NCI-H748 treated with DMSO at 0.1 percent for 48 hours (cell line): Measurements from ENCODE around the gene ARID3B.
A peak's percentile ranks its signal among the peaks of the same experiment; 100 is the strongest.
"Not testable (repeated sequence)": the region's sequence is repeated elsewhere in the genome, so short reads cannot be mapped to it uniquely, and the experiment has no call there.

Experiments
- DNase-seq: peaks from one replicate; lab custom pipeline; 2025; lab: John Stamatoyannopoulos, UW

The ARID3B gene

GRCh38 chr15:74621546-74621920 lies 80.5 kb downstream of the ARID3B start:
- DNase-seq: no peak

- no peak for DNase-seq
Observed at GRCh38 chr15:74621936-74622335, 80.9 kb downstream of the ARID3B start.

DNA sequence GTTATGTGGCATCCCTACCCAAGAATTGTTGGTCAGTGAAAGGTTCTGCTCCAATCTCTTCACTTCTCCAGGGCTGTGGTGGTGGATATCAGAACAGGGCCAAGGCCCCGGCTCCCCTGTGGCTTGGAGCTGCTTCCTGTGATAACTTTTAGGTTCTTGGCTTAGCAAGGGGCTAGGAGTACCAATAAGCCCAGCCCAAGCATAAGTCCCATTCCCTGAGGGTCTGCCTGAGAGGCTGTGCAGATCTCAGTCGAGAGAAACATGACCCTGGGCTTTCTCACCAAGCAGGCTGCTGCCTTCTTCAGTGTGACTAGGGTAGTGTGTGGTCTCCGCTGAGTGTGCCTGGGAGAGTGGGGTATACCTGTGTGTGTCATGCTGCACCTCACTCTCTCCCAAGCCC lies 81.7 kb downstream of the ARID3B start:
- DNase-seq: no peak

DNA sequence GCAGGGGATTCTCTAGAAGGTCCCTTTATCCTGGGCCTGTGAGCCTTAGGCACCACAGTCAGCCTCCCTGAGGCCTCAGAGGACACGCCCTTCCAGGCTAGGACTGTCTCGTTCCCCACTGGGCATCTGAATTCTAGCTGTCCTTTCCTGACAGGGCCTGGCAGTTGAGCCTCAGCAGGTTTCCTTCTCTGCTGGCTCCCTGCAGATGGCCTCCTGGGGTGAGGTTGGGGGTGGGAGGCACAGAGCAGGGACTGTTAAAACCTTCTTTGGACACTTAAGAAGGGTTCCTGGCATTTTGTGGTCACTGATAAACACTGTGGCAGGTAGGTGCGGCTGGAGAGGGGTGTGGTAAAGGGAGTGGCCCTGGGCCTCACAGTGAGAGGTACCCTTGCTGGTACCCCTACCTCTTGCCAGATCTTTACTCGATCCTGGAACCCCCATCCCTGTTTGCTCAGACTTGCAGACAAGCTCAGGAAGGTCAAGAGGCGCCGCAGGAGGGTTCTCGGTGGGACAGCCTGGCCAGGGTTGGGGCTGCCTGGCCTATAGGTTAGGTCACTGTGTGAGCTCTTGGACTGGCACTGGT lies 83.1 kb downstream of the ARID3B start:
- no peak for DNase-seq

DNA sequence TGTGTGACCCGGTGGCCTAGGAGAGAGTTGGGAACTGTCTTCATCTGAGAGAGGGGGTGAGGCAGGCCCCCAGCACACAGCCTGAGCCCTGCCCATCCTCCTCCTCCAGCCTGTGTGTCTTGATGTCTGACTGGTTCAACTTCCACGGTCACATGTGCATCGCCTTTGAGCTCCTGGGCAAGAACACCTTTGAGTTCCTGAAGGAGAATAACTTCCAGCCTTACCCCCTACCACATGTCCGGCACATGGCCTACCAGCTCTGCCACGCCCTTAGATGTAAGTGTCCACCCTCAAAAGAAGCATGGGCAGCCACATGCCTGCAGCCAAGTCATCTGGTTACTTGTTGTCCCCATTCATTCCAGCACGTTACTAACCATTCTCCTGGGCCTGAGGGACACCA lies 84.7 kb downstream of the ARID3B start:
- DNase-seq: no peak

DNA sequence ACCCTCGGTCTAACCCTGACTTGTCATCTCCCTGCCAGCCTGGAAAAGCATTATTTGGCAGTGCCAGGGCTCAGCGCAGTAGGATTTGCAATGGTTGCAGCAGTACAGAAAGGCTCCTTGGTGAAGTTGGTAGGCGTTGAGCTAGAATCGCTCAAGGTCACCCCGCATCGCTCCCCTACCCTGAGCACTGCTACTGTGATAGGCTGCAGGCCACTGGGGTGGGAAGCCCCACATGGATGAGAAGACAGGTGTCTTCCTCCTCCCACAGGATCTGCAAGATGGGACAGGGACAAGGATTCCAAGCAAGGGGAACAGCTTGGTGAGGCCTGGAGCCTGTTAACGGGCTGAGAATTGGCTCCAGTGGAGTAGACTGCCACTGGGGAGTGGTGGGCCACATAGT lies 85.3 kb downstream of the ARID3B start:
- no peak for DNase-seq

- DNase-seq: no peak
Observed at GRCh38 chr15:74626752-74627692, 86.0 kb downstream of the ARID3B start.

- DNase-seq: no peak
Observed at GRCh38 chr15:74627766-74628165, 86.7 kb downstream of the ARID3B start.

- DNase-seq: no peak
Observed at GRCh38 chr15:74628199-74628598, 87.2 kb downstream of the ARID3B start.

GRCh38 chr15:74628949-74629348 lies 87.9 kb downstream of the ARID3B start:
- no peak for DNase-seq

DNA sequence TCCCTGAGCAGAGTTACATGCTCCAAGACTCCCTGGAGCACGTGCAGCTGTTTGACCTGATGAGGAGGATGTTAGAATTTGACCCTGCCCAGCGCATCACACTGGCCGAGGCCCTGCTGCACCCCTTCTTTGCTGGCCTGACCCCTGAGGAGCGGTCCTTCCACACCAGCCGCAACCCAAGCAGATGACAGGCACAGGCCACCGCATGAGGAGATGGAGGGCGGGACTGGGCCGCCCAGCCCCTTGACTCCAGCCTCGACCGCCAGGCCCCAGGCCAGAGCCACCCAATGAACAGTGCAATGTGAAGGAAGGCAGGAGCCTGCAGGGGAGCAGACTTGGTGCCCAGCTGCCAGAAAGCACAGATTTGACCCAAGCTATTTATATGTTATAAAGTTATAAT lies 88.7 kb downstream of the ARID3B start:
- DNase-seq: not testable (repeated sequence)

- DNase-seq: no peak
Observed at GRCh38 chr15:74630284-74631086, 89.5 kb downstream of the ARID3B start.

DNA sequence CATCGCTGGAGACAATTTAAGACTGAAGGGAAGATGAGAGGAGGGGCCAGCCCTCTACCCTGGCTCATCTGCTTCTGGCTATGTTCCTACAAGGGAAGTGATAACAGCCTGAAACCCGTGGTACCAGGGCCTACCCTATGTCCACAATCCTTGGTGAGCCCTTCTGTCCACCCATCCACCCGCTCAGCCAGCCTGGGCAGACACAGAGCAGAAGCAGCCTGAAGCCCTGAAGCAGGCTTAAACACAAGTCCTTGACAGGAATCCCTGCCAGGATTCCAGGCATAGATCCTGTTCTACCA lies 90.0 kb downstream of the ARID3B start:
- DNase-seq: no peak

DNA sequence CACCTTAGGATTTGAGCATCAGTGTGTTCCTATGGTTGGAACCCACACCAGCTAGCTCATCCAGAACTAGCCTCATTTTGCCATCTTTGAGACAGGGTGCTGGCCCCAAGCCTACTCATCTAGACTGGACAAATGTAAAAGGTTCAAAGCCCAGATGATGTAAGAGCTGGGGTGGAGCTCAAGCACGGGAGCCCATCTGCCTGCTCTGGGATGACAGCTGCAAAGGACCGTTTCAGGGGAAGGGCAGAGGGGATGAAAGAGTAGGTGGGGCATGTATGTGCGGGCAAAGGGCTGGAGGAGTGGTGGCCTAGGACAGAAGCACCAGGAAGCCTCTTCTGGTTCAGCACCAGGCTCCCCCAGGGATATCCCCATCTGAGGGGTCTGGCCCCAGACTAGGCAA lies 90.4 kb downstream of the ARID3B start:
- no peak for DNase-seq

GRCh38 chr15:74631935-74632560 lies 91.0 kb downstream of the ARID3B start:
- no peak for DNase-seq

- no peak for DNase-seq
Observed at GRCh38 chr15:74632601-74633000, 91.6 kb downstream of the ARID3B start.

DNA sequence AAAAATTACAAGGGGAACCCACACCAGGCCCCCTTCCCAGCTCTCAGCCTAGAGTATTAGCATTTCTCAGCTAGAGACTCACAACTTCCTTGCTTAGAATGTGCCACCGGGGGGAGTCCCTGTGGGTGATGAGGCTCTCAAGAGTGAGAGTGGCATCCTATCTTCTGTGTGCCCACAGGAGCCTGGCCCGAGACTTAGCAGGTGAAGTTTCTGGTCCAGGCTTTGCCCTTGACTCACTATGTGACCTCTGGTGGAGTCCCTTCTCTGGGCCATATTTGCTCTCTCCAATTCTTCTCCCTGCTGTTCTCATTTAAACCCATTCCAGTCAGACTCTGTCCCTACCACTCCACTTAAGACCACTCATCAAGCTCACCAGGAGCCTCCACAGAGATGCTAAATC lies 92.8 kb downstream of the ARID3B start:
- DNase-seq: no peak

- peak; percentile 5 for DNase-seq
Observed at GRCh38 chr15:74635228-74635627, 94.2 kb downstream of the ARID3B start.

DNA sequence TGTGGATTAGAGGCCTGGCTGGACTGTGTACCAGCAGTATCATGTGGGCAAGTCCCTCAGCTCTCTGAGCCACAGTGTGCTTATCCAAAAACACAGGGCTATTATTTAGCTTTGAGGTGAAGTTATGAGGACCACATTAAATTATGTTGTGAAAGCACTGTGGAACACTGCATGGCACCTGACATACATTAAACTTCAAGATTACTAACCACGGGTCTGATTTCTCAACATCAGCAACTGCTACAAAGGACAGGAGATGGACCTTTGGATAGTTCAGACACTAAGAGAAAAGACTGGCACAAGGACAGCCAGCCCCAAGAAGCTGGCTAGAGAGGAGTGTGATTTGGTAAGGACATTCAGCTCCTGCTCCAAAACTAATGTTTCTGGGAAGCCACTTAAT lies 96.0 kb downstream of the ARID3B start:
- DNase-seq: no peak

GRCh38 chr15:74641151-74641550 lies 100.1 kb downstream of the ARID3B start:
- DNase-seq: no peak

DNA sequence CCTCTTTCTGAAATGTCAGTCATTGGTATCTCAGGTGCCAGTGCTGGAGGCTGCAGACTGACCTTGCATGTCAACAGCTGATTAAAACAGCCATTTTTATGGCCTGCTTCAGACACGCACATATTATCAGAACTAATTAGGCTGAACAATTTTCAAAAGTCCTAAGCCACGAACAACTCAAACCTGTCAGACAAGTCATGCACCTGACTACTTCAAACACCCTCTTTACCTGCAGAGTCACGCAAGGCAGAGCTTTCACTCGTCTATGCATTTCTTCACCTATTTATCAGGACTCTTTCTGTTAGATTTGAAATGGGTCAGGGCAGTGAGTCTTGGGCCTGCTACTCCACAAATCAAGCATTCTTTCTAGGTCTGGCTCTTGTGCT lies 101.3 kb downstream of the ARID3B start:
- peak; percentile 71 for DNase-seq
